Kidney (tissue), 14 donors: ENCODE data around the gene RFPL1. TPM values are rescaled to one million over a fixed set of nuclear protein-coding genes. Genes with fewer than 3 reads are reported as not detected.
A peak's percentile ranks its signal among the peaks of the same experiment; 100 is the strongest.

Experiments used
- DNase-seq, 5 donors: peaks; one replicate each; pipeline ENCODE4 v3.0.0-alpha.2; 2013 to 2020
- FAIRE-seq: peaks from 2 replicates; lab custom pipeline; 2012; peaks lifted over from hg19 to GRCh38; lab: Jason Lieb, UNC
- H3K27ac ChIP-seq, 2 donors: one replicate each; pipeline ENCODE4 v1.7.0; 2013; ENCODE audit warnings: low read depth in 2 of 2, low read length in 2 of 2, inconsistent platforms in 1 of 2
- H3K27me3 ChIP-seq: one replicate; pipeline ENCODE4 v1.7.1; 2013; ENCODE audit warnings: low read length, inconsistent platforms; ENCODE audit not compliant: control insufficient read depth, insufficient read depth
- H3K36me3 ChIP-seq, 3 donors: one replicate each; pipeline versions ENCODE4 v1.7.0 to v1.7.1; 2013; ENCODE audit warnings: low read length in 3 of 3, control low read depth in 1 of 3, inconsistent platforms in 1 of 3; ENCODE audit not compliant: insufficient read depth in 3 of 3, control insufficient read depth in 2 of 3
- H3K4me1 ChIP-seq, 3 donors: one replicate each; pipeline versions ENCODE4 v1.7.0 to v1.7.1; 2013; ENCODE audit warnings: low read length in 3 of 3, inconsistent platforms in 1 of 3, low read depth in 1 of 3; ENCODE audit not compliant: control insufficient read depth in 2 of 3, insufficient read depth in 2 of 3
- H3K4me3 ChIP-seq, 3 donors: one replicate each; pipeline versions ENCODE4 v1.7.0 to v1.8.1; 2013; ENCODE audit warnings: low read length in 3 of 3, control low read depth in 1 of 3, inconsistent platforms in 1 of 3
- H3K9ac ChIP-seq, 3 donors: one replicate each; pipeline versions ENCODE4 v1.7.0 to v1.7.1; 2013; ENCODE audit warnings: low read length in 3 of 3, control low read depth in 1 of 3, inconsistent platforms in 1 of 3
- H3K9me3 ChIP-seq, 3 donors: one replicate each; pipeline versions ENCODE4 v1.7.0 to v1.7.1; 2013; ENCODE audit warnings: low read length in 3 of 3, control low read depth in 1 of 3, inconsistent platforms in 1 of 3; ENCODE audit not compliant: control insufficient read depth in 2 of 3, insufficient read depth in 1 of 3
- intact Hi-C: fragments of 100-400 bp; cut with DNase I; formaldehyde crosslinking; loops from one replicate; pipeline ENCODE4 v1.11.1; 2022
- polyA plus RNA-seq: library from polyadenylated mRNA; stranded (reverse); fragments of 350-450 nt; fragmentation: Illumina TruSeq; extraction: RNeasy Lipid Tissue Mini Kit (QIAGEN cat#74804); gene quantifications from one replicate; pipeline ENCODE4 v1.2.3, GENCODE V29; 2014; ENCODE audit warnings: low read depth, low replicate concordance; ENCODE audit not compliant: insufficient read depth
- total RNA-seq: library from RNA; stranded (reverse); fragmentation: NEBNext Ultra II Directional; extraction: Animal tissue kit (Norgen Biotek cat#: 25700); gene quantifications from one replicate; pipeline ENCODE4 v1.2.1, GENCODE V29; 2021
- TF ChIP-seq, protein P1 (sequence below): IDR thresholded peaks from 3 replicates; pipeline ENCODE4 v1.5.1; 2012; ENCODE audit warnings: mild to moderate bottlenecking, moderate library complexity, borderline replicate concordance; ENCODE audit not compliant: insufficient read depth; ENCODE audit errors: extremely low read depth
- donor health status: control.
- donor health status: control.
- donor health status: control.
- donor health status: control.
- donor health status: control.
- donor health status: DM: yes; HTN: yes; CAD: no.
- donor health status: Normal renal cell carcinoma (clear cell type).

The RFPL1 gene
- total and polyA plus RNA-seq, 2 donors from 2014 or later, result not detected

DNA sequence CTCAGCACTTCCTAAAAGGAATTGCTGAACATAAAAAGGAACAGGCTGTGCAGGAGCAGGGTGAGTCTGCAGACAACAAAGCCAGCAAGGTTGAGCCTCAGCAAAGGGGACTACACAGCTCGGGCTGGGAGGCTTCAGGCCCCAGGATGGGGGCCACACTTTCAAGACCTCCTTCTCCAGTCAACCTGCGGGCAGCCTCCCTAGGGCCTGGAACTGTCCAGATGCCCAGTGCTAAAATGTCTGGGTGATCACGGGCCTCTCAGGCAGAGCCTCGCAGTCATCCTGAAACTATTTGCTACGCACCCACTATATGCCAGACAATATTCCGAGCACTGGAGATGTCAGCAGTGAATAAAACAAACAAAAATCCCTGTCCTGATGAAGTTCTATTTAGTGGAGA, 37.7 kb downstream of the RFPL1 start:
- H3K36me3 ChIP-seq, result no peaks in the 10 kb centered on the region

DNA sequence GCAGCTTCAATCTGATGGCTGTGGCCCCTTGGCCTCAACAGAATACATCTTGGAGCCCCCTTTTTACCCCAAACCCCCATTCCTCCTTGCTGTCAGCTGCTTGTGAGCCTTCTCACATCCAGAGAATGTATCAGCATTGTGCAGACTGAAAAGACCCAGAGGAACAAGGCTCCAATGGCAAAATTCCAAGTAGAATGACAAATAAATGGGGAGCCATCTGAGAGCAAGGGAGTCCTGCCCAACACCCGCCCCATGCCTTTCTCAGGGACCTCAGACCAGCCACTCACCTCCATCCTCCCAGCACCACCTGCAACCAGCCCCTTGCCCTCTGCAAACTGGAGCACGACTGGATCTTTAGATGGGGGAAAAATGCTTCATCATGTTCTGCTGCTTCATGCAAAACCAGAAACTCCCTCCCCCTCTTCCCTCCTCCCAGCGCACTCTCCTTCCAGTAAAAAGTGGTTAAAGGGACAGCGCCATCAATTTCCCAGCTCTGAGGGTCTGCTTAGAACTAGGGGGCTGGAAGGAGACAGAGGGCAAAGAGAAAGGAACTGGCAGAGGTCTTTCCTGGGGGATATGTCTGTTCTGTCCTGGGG, 39.4 kb downstream of the RFPL1 start:
- Histone ChIP-seq H3K9me3 (no peaks in the 10 kb centered on the region), H3K4me3 (no peak overlapping the region), H3K27me3 (peaks cover 4% of the 10 kb centered on the region), H3K36me3 (no peaks in the 10 kb centered on the region), H3K9ac (no peak overlapping the region), H3K4me1 (peaks cover 0 to 12% (median 0%) of the 10 kb centered on the region in 3 donors), H3K27ac (no peak overlapping the region)
- TF ChIP-seq, protein P1, sequence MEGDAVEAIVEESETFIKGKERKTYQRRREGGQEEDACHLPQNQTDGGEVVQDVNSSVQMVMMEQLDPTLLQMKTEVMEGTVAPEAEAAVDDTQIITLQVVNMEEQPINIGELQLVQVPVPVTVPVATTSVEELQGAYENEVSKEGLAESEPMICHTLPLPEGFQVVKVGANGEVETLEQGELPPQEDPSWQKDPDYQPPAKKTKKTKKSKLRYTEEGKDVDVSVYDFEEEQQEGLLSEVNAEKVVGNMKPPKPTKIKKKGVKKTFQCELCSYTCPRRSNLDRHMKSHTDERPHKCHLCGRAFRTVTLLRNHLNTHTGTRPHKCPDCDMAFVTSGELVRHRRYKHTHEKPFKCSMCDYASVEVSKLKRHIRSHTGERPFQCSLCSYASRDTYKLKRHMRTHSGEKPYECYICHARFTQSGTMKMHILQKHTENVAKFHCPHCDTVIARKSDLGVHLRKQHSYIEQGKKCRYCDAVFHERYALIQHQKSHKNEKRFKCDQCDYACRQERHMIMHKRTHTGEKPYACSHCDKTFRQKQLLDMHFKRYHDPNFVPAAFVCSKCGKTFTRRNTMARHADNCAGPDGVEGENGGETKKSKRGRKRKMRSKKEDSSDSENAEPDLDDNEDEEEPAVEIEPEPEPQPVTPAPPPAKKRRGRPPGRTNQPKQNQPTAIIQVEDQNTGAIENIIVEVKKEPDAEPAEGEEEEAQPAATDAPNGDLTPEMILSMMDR, result no peak
- intact Hi-C loops, result no loop called here
- DNase-seq, result peak in 1 of 5 donors; percentile 21
- FAIRE-seq, result no peak

More for the DNA sequence above, 37.7 kb downstream of the RFPL1 start:
- DNase-seq (peak in 1 of 5 donors; percentile 30), FAIRE-seq (no peak)
- no peak overlapping the region for H3K4me3 ChIP-seq
- H3K4me1 ChIP-seq, result peaks cover 0 to 11% (median 0%) of the 10 kb centered on the region in 3 donors
- TF ChIP-seq, protein P1, result no peak
- no peaks in the 10 kb centered on the region for H3K9me3 ChIP-seq
- no peak overlapping the region for H3K27ac ChIP-seq
- no peak overlapping the region for H3K9ac ChIP-seq
- intact Hi-C loops, result no loop called here
- H3K27me3 ChIP-seq, result peaks cover 4% of the 10 kb centered on the region

DNA sequence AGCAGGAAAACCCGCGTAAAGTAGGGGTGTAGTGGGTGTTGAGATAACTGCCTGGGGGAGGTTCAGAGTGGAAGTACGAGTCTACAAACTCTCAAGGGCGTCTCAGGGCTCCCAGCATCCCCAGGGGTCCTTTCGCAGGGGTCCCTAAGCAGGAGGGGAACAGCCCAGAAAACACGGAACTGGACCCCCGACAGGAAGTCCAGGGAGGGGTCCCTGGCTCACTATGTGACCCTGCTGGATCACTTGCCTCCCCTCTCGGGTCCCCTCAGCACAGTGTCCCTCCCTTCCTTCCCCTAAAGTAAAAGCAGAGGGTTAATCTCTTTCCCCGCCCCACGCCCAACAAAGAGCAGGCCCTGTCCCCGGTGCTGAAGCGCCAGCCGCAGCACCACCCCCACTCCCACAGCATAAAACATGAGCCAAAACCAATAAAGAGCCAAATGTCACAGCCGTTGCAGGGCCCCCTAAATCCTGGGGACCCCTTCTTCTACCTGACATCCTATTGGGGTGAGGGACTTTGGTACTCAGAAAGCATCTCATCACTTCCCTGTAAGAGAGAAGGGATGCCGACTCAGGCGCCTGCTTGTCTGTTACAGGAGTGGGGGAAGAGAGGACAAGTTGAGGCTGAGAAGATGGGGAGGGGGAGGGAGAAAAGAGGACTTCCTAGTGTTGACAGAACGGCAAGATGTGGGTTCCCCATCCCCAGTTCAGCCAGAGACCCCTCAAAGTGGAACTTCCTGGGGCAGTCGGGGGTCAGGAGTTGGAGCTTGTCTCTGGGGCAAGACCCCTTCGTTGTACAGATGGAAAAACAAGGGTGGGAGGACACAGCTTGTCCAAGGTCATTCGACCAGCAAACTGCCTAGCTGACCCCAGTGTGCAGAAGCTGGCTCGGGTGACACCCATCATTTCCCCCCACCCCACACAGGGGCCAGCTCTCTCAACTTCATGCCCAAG, 40.2 kb downstream of the RFPL1 start:
- intact Hi-C loops, result no loop called here
- Histone ChIP-seq H3K27me3 (peaks cover 4% of the 10 kb centered on the region), H3K4me1 (peaks cover 0 to 12% (median 0%) of the 10 kb centered on the region in 3 donors), H3K9ac (no peak overlapping the region), H3K4me3 (no peak overlapping the region), H3K9me3 (no peaks in the 10 kb centered on the region), H3K27ac (no peak overlapping the region), H3K36me3 (no peaks in the 10 kb centered on the region)
- FAIRE-seq (no peak), DNase-seq (peak in 3 of 5 donors; percentile 60 to 72 (median 66))
- TF ChIP-seq, protein P1, result no peak
